HepG2 (cell line): ENCODE measurements around the gene RUNX3. TPM values are rescaled to one million over a fixed set of nuclear protein-coding genes. Genes with fewer than 3 reads are reported as not detected.

Experiments
- DR1 ChIP-seq: sonication (generic); formaldehyde crosslinking; IDR thresholded peaks from 2 replicates; pipeline ENCODE4 v1.8.0; 2021; ENCODE audit warnings: mild to moderate bottlenecking, missing genetic modification reagents, inconsistent platforms
- MED8 ChIP-seq: sonication (generic); formaldehyde crosslinking; IDR thresholded peaks from 2 replicates; pipeline ENCODE4 v1.8.1; 2023; ENCODE audit warnings: mild to moderate bottlenecking, missing genetic modification reagents; ENCODE audit not compliant: insufficient replicate concordance
- MZF1 ChIP-seq: sonication (generic); formaldehyde crosslinking; IDR thresholded peaks from 2 replicates; pipeline ENCODE4 v1.8.1; 2023; ENCODE audit warnings: mild to moderate bottlenecking, missing genetic modification reagents, borderline replicate concordance
- NFYC ChIP-seq: IDR thresholded peaks from 2 replicates; pipeline ENCODE4 v1.6.1; 2016; ENCODE audit warnings: missing genetic modification reagents, missing compliant biosample characterization
- NRL ChIP-seq: sonication (generic); formaldehyde crosslinking; IDR thresholded peaks from 2 replicates; pipeline ENCODE4 v1.5.0; 2020; ENCODE audit warnings: missing genetic modification reagents, mild to moderate bottlenecking, moderate library complexity, borderline replicate concordance
- PRMT3 ChIP-seq: sonication (generic); formaldehyde crosslinking; IDR thresholded peaks from 2 replicates; pipeline ENCODE4 v1.8.1; 2022; ENCODE audit warnings: low read depth, mild to moderate bottlenecking, moderate library complexity, missing genetic modification reagents, borderline replicate concordance
- SALL1 ChIP-seq: sonication (generic); formaldehyde crosslinking; IDR thresholded peaks from 2 replicates; pipeline ENCODE4 v1.8.0; 2022; ENCODE audit warnings: mild to moderate bottlenecking, missing genetic modification reagents
- SMARCC2 ChIP-seq: fragments of 450-650 bp; IDR thresholded peaks from 2 replicates; pipeline ENCODE4 v1.6.1; 2017; ENCODE audit warnings: antibody characterized with exemption, mild to moderate bottlenecking
- YEATS2 ChIP-seq: sonication (generic); formaldehyde crosslinking; IDR thresholded peaks from 2 replicates; pipeline ENCODE4 v1.4.0; 2020; ENCODE audit warnings: missing genetic modification reagents, borderline replicate concordance
- ZBTB7B ChIP-seq: sonication (generic); formaldehyde crosslinking; IDR thresholded peaks from 2 replicates; pipeline ENCODE4 v1.4.0; 2020; ENCODE audit warnings: missing genetic modification reagents
- ZNF230 ChIP-seq: sonication (generic); formaldehyde crosslinking; IDR thresholded peaks from 2 replicates; pipeline ENCODE4 v1.4.0; 2020; ENCODE audit warnings: mild to moderate bottlenecking, missing genetic modification reagents
- ZNF264 ChIP-seq: sonication (generic); formaldehyde crosslinking; IDR thresholded peaks from 2 replicates; pipeline ENCODE4 v1.4.0; 2020; ENCODE audit warnings: missing genetic modification reagents
- ZNF550 ChIP-seq: sonication (generic); formaldehyde crosslinking; IDR thresholded peaks from 2 replicates; pipeline ENCODE4 v1.4.0; 2020; ENCODE audit warnings: mild to moderate bottlenecking, missing genetic modification reagents, borderline replicate concordance
- ZNF816 ChIP-seq: sonication (generic); formaldehyde crosslinking; IDR thresholded peaks from 2 replicates; pipeline ENCODE4 v1.8.0; 2022; ENCODE audit warnings: missing genetic modification reagents, mild to moderate bottlenecking, borderline replicate concordance
- ZNF841 ChIP-seq: sonication (generic); formaldehyde crosslinking; IDR thresholded peaks from 2 replicates; pipeline ENCODE4 v1.8.1; 2023; ENCODE audit warnings: missing genetic modification reagents, borderline replicate concordance
- polyA plus RNA-seq, 8 experiments: library from polyadenylated mRNA; depleted of rRNA in 3 of 8; stranded (reverse) in 7 of 8; unstranded in 1 of 8; fragments of >200 nt; fragmentation: Illumina TruSeq in 4 of 8; extraction: Trizol in 4 of 8; gene quantifications; 2 replicates each; pipeline versions ENCODE4 v1.2.1 to v1.2.3, GENCODE V29; 2011 to 2016; ENCODE audit warnings: low read depth in 4 of 8, missing spikeins in 1 of 8, mixed read lengths in 1 of 8; ENCODE audit not compliant: insufficient read depth in 1 of 8
- total RNA-seq, 5 experiments: library from RNA; depleted of rRNA; stranded (reverse); fragments of >200 nt; fragmentation: Illumina TruSeq; extraction: Trizol; gene quantifications; 2 replicates each; pipeline ENCODE4 v1.2.3, GENCODE V29; 2016; ENCODE audit warnings: low read depth in 1 of 5
- TF ChIP-seq, protein P1 (sequence below): IDR thresholded peaks from 2 replicates; pipeline ENCODE4 v1.6.1; 2016
- TF ChIP-seq, protein P2 (sequence below): sonication (generic); formaldehyde crosslinking; IDR thresholded peaks from 2 replicates; pipeline ENCODE4 v1.5.0; 2020; ENCODE audit warnings: mild to moderate bottlenecking, missing genetic modification reagents
- TF ChIP-seq, protein P3 (sequence below): IDR thresholded peaks from 2 replicates; pipeline ENCODE4 v1.6.1; 2016; ENCODE audit warnings: control low read depth
- TF ChIP-seq, protein P4 (sequence below): IDR thresholded peaks from 2 replicates; pipeline ENCODE4 v1.6.1; 2016; ENCODE audit warnings: low read depth, borderline replicate concordance
- TF ChIP-seq, protein P5 (sequence below): sonication (generic); formaldehyde crosslinking; IDR thresholded peaks from 2 replicates; pipeline ENCODE4 v1.4.0; 2020; ENCODE audit warnings: missing genetic modification reagents
- TF ChIP-seq, protein P6 (sequence below): sonication (generic); formaldehyde crosslinking; IDR thresholded peaks from 2 replicates; pipeline ENCODE4 v1.8.0; 2022; ENCODE audit warnings: missing genetic modification reagents, mild to moderate bottlenecking, borderline replicate concordance

Gene RUNX3
- total and polyA plus RNA-seq, 2 of the 13 experiments (the other 11 are each of a cell fraction or from before 2014, with no cell fraction given) = 0.04 to 0.22 TPM

DNA sequence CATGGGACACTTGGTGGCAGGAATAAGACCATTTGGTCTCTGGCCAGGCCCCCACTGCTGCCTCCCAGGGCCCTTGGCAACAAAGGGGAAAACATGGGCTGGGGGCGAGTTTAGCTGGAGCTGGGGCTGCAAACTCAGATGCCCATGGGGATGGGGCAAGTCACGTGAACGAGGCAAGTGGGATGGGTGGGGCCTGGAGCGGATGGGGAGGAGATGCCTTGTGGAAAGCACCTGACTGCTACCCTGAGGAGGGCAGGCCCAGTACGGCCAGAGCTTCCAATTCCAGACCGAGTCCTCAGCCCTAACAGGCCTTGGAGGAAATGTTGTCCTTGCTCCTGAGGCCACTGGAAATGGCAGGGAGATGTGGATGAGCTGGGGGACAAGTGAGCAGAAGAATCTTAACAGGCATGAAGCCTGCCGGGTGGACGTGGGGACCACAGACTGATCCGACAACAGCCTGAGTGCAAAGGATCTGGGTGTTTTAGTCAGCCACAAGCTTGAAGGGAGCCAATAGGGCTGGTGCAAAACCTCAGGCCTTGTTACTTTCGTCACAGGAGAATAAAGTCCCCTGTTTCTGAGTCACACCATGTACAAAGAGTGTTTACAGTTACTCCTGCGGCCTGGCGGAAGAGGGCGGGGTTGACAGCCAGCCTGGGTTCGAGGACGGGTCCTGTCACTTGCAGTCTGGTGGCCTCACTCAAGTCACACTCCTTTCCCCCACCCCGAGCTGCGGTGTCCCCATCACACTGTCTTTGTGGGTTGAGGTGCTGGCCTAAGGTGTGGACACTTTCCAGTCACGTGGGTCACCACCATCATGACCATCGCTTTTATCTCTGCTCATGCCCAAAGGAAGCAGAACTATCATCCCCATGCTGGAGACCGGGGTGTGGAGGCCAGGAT, 19.1 kb downstream of the RUNX3 start (continued):
- TF ChIP-seq, protein P1, sequence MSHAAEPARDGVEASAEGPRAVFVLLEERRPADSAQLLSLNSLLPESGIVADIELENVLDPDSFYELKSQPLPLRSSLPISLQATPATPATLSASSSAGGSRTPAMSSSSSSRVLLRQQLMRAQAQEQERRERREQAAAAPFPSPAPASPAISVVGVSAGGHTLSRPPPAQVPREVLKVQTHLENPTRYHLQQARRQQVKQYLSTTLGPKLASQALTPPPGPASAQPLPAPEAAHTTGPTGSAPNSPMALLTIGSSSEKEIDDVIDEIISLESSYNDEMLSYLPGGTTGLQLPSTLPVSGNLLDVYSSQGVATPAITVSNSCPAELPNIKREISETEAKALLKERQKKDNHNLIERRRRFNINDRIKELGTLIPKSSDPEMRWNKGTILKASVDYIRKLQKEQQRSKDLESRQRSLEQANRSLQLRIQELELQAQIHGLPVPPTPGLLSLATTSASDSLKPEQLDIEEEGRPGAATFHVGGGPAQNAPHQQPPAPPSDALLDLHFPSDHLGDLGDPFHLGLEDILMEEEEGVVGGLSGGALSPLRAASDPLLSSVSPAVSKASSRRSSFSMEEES = peak; percentile 86
- 0 out of 2 replicates have a peak, but pooled peaks have one; percentile 8 for TF ChIP-seq NRL (CRISPR knock-in tag)
- TF ChIP-seq, protein P2, sequence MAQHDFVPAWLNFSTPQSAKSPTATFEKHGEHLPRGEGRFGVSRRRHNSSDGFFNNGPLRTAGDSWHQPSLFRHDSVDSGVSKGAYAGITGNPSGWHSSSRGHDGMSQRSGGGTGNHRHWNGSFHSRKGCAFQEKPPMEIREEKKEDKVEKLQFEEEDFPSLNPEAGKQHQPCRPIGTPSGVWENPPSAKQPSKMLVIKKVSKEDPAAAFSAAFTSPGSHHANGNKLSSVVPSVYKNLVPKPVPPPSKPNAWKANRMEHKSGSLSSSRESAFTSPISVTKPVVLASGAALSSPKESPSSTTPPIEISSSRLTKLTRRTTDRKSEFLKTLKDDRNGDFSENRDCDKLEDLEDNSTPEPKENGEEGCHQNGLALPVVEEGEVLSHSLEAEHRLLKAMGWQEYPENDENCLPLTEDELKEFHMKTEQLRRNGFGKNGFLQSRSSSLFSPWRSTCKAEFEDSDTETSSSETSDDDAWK = no peak
- no peak for TF ChIP-seq PRMT3 (CRISPR knock-in tag)
- TF ChIP-seq DR1 = peak; percentile 55; the same call in 1 of the 2 replicates
- TF ChIP-seq ZNF816 (CRISPR knock-in tag) = no peak
- TF ChIP-seq, protein P3, sequence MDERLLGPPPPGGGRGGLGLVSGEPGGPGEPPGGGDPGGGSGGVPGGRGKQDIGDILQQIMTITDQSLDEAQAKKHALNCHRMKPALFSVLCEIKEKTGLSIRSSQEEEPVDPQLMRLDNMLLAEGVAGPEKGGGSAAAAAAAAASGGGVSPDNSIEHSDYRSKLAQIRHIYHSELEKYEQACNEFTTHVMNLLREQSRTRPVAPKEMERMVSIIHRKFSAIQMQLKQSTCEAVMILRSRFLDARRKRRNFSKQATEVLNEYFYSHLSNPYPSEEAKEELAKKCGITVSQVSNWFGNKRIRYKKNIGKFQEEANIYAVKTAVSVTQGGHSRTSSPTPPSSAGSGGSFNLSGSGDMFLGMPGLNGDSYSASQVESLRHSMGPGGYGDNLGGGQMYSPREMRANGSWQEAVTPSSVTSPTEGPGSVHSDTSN (CRISPR knock-in tag) = no peak
- no peak for TF ChIP-seq NFYC (CRISPR knock-in tag)
- TF ChIP-seq ZNF841 (CRISPR knock-in tag) = no peak
- TF ChIP-seq ZBTB7B (CRISPR knock-in tag) = no peak
- TF ChIP-seq MZF1 (CRISPR knock-in tag) = no peak
- TF ChIP-seq, protein P4, sequence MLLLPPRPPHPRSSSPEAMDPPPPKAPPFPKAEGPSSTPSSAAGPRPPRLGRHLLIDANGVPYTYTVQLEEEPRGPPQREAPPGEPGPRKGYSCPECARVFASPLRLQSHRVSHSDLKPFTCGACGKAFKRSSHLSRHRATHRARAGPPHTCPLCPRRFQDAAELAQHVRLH (CRISPR knock-in tag) = 0 out of 2 replicates have a peak, but pooled peaks have one; percentile 41
- TF ChIP-seq YEATS2 = peak; percentile 63; the same call in 1 of the 2 replicates
- no peak for TF ChIP-seq MED8 (CRISPR knock-in tag)
- TF ChIP-seq, protein P5, sequence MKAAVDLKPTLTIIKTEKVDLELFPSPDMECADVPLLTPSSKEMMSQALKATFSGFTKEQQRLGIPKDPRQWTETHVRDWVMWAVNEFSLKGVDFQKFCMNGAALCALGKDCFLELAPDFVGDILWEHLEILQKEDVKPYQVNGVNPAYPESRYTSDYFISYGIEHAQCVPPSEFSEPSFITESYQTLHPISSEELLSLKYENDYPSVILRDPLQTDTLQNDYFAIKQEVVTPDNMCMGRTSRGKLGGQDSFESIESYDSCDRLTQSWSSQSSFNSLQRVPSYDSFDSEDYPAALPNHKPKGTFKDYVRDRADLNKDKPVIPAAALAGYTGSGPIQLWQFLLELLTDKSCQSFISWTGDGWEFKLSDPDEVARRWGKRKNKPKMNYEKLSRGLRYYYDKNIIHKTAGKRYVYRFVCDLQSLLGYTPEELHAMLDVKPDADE (CRISPR knock-in tag) = no peak
- no peak for TF ChIP-seq SMARCC2
- 0 out of 2 replicates have a peak, but pooled peaks have one; percentile 14 for TF ChIP-seq ZNF230 (CRISPR knock-in tag)
- TF ChIP-seq ZNF264 (CRISPR knock-in tag) = peak; percentile 71; the same call in 1 of the 2 replicates
- TF ChIP-seq, protein P6, sequence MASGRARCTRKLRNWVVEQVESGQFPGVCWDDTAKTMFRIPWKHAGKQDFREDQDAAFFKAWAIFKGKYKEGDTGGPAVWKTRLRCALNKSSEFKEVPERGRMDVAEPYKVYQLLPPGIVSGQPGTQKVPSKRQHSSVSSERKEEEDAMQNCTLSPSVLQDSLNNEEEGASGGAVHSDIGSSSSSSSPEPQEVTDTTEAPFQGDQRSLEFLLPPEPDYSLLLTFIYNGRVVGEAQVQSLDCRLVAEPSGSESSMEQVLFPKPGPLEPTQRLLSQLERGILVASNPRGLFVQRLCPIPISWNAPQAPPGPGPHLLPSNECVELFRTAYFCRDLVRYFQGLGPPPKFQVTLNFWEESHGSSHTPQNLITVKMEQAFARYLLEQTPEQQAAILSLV (CRISPR knock-in tag) = no peak
- peak; percentile 82 for TF ChIP-seq SALL1 (CRISPR knock-in tag)
- no peak for TF ChIP-seq ZNF550
